ENCODE data around the gene PIP5K1C.

The PIP5K1C gene

GRCh38 chr19:3614858-3615505 is 85.3 kb downstream of the PIP5K1C start:
- TF ChIP-seq REST (IDR thresholded peaks at IDR 0.05; ENCODE audit: insufficient read depth in 1 of 2, low read depth in 2 of 2, low read length in 2 of 2), result no peak
- no peak for TF ChIP-seq POLR2AphosphoS5 (IDR thresholded peaks at IDR 0.05; ENCODE audit: low read depth, low read length)
- no peak for TF ChIP-seq TAF1 (IDR thresholded peaks at IDR 0.05; ENCODE audit: borderline replicate concordance, insufficient read depth, low read length)
- TF ChIP-seq FOXP2 (optimal IDR thresholded peaks at IDR 0.05; ENCODE audit: borderline replicate concordance, extremely low read depth, extremely low read length, insufficient read depth), result no peak

GRCh38 chr19:3613818-3614661 is 86.2 kb downstream of the PIP5K1C start:
- no peak for TF ChIP-seq SIN3A (IDR thresholded peaks at IDR 0.05; ENCODE audit: borderline replicate concordance, insufficient read depth, low read length)
- no peak for TF ChIP-seq REST (IDR thresholded peaks at IDR 0.05; ENCODE audit: insufficient read depth in 1 of 2, low read depth in 2 of 2, low read length in 2 of 2)
- no peak for TF ChIP-seq TAF1 (IDR thresholded peaks at IDR 0.05; ENCODE audit: borderline replicate concordance, insufficient read depth, low read length)
- TF ChIP-seq POLR2AphosphoS5 (IDR thresholded peaks at IDR 0.05; ENCODE audit: low read depth, low read length), result no peak
- TF ChIP-seq FOXP2 (optimal IDR thresholded peaks at IDR 0.05; ENCODE audit: borderline replicate concordance, extremely low read depth, extremely low read length, insufficient read depth), result no peak

- TF ChIP-seq SIN3A (IDR thresholded peaks at IDR 0.05; ENCODE audit: borderline replicate concordance, insufficient read depth, low read length), result no peak
- no peak for TF ChIP-seq FOXP2 (optimal IDR thresholded peaks at IDR 0.05; ENCODE audit: borderline replicate concordance, extremely low read depth, extremely low read length, insufficient read depth)
- no peak for TF ChIP-seq POLR2AphosphoS5 (IDR thresholded peaks at IDR 0.05; ENCODE audit: low read depth, low read length)
- TF ChIP-seq REST (IDR thresholded peaks at IDR 0.05; ENCODE audit: insufficient read depth in 1 of 2, low read depth in 2 of 2, low read length in 2 of 2), result no peak
- no peak for TF ChIP-seq TAF1 (IDR thresholded peaks at IDR 0.05; ENCODE audit: borderline replicate concordance, insufficient read depth, low read length)
Observed at GRCh38 chr19:3612901-3613741, 87.1 kb downstream of the PIP5K1C start.

- no peak for TF ChIP-seq REST (IDR thresholded peaks at IDR 0.05; ENCODE audit: insufficient read depth in 1 of 2, low read depth in 2 of 2, low read length in 2 of 2)
- no peak for TF ChIP-seq POLR2AphosphoS5 (IDR thresholded peaks at IDR 0.05; ENCODE audit: low read depth, low read length)
- no peak for TF ChIP-seq SIN3A (IDR thresholded peaks at IDR 0.05; ENCODE audit: borderline replicate concordance, insufficient read depth, low read length)
- no peak for TF ChIP-seq TAF1 (IDR thresholded peaks at IDR 0.05; ENCODE audit: borderline replicate concordance, insufficient read depth, low read length)
- TF ChIP-seq FOXP2 (optimal IDR thresholded peaks at IDR 0.05; ENCODE audit: borderline replicate concordance, extremely low read depth, extremely low read length, insufficient read depth), result no peak
Observed at GRCh38 chr19:3612330-3612729, 87.9 kb downstream of the PIP5K1C start.

Data from PFSK-1 (cell line).